ENCODE results near the gene MT3.

DNA sequence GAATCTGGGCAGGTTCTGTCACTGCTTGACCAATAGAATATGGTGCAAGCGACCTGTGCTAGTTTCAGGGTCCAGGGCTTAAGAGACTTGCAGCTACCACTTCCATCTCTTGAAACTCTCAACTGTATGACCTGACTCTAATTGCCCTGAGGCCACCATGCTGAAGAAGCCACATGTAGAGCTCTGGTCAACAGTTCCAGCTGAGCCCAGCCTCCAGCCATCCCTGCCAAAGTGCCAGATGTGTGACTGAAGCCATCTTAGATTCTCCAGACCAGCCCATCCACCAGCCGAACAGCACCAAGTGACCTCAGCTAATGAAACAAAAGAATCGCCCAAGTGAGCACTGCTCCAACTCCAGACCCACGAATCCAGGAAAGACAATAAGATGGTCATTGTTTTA lies 15.6 kb downstream of the MT3 start:
- TF ChIP-seq, protein P1, sequence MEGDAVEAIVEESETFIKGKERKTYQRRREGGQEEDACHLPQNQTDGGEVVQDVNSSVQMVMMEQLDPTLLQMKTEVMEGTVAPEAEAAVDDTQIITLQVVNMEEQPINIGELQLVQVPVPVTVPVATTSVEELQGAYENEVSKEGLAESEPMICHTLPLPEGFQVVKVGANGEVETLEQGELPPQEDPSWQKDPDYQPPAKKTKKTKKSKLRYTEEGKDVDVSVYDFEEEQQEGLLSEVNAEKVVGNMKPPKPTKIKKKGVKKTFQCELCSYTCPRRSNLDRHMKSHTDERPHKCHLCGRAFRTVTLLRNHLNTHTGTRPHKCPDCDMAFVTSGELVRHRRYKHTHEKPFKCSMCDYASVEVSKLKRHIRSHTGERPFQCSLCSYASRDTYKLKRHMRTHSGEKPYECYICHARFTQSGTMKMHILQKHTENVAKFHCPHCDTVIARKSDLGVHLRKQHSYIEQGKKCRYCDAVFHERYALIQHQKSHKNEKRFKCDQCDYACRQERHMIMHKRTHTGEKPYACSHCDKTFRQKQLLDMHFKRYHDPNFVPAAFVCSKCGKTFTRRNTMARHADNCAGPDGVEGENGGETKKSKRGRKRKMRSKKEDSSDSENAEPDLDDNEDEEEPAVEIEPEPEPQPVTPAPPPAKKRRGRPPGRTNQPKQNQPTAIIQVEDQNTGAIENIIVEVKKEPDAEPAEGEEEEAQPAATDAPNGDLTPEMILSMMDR (IDR thresholded peaks at IDR 0.05 in 4 of 5, conservative IDR thresholded peaks at IDR 0.05 in 1 of 5): no peak
- TF ChIP-seq POLR2A (IDR thresholded peaks at IDR 0.05): no peak

Data from gastrocnemius medialis (tissue), 4 donors.